SK-N-SH (cell line): ENCODE results near the gene LHX4. TPM values are rescaled to one million over a fixed set of nuclear protein-coding genes. Genes with fewer than 3 reads are reported as not detected.

Source experiments
- CTCF ChIA-PET: fragments of 300-600, 350-600 bp; formaldehyde crosslinking; extraction: SDS; loops from one replicate; lab custom pipeline; 2021; lab: Yijun Ruan, JAX
- POLR2A ChIA-PET: fragments of 350-600 bp; sonication (Branson Sonifier 250); formaldehyde crosslinking; extraction: SDS; loops from one replicate; lab custom pipeline; 2020; ENCODE audit warnings: antibody characterized with exemption, inconsistent platforms; lab: Yijun Ruan, JAX
- DNase-seq: peaks from one replicate; pipeline ENCODE4 v3.0.0; 2012
- H2AFZ ChIP-seq: fragments of 200-600 bp; sonication (generic); 2 replicates; pipeline ENCODE4 v1.8.1; 2016; ENCODE audit warnings: antibody characterized with exemption, mild to moderate bottlenecking, low read depth
- H3F3A ChIP-seq: fragments of 200-600 bp; sonication (generic); replicated peaks from 2 replicates; pipeline ENCODE3; 2016; ENCODE audit warnings: antibody characterized with exemption, mild to moderate bottlenecking; ENCODE audit not compliant: insufficient read depth
- H3K27ac ChIP-seq, 2 experiments: fragments of 200-500 bp in 1 of 2; fragments of 200-600 bp in 1 of 2; sonication (Bioruptor generic) in 1 of 2; sonication (generic), shearing (Covaris generic) in 1 of 2; 2 replicates each; pipeline versions ENCODE4 v1.5.1 to v1.6.1; 2014 to 2016; ENCODE audit warnings: low read depth in 2 of 2, inconsistent platforms in 1 of 2, low read length in 1 of 2, mild to moderate bottlenecking in 1 of 2, mixed read lengths in 1 of 2
- H3K27me3 ChIP-seq: fragments of 200-600 bp; sonication (generic), shearing (Covaris generic); 2 replicates; pipeline ENCODE4 v1.6.1; 2016; ENCODE audit warnings: mixed run types; ENCODE audit not compliant: insufficient read depth
- H3K36me3 ChIP-seq, 2 experiments: fragments of 200-500 bp in 1 of 2; fragments of 200-600 bp in 1 of 2; sonication (Bioruptor generic) in 1 of 2; sonication (generic) in 1 of 2; replicated peaks in 1 of 2; 2 replicates each; pipeline versions ENCODE3 to v1.5.1; 2014 to 2016; ENCODE audit warnings: low read length in 1 of 2, mild to moderate bottlenecking in 1 of 2; ENCODE audit not compliant: insufficient read depth in 2 of 2, control insufficient read depth in 1 of 2
- H3K4me1 ChIP-seq, 2 experiments: fragments of 200-500 bp in 1 of 2; fragments of 200-600 bp in 1 of 2; sonication (Bioruptor generic) in 1 of 2; sonication (generic), shearing (Covaris generic) in 1 of 2; 2 replicates each; pipeline versions ENCODE4 v1.5.1 to v1.6.1; 2014 to 2016; ENCODE audit warnings: low read depth in 1 of 2, low read length in 1 of 2, mixed run types in 1 of 2; ENCODE audit not compliant: insufficient read depth in 2 of 2, control insufficient read depth in 1 of 2
- H3K4me2 ChIP-seq: fragments of 200-600 bp; sonication (generic), shearing (Covaris generic); 2 replicates; pipeline ENCODE4 v1.6.1; 2017; ENCODE audit warnings: mixed run types
- H3K4me3 ChIP-seq, 2 experiments: fragments of 200-500 bp in 1 of 2; fragments of 200-600 bp in 1 of 2; sonication (Bioruptor generic) in 1 of 2; sonication (generic), shearing (Covaris generic) in 1 of 2; 2 replicates each; pipeline versions ENCODE4 v1.5.1 to v1.8.1; 2014 to 2016; ENCODE audit warnings: low read depth in 2 of 2, inconsistent platforms in 1 of 2, low read length in 1 of 2, mild to moderate bottlenecking in 1 of 2, mixed read lengths in 1 of 2, moderate library complexity in 1 of 2
- H3K79me2 ChIP-seq: fragments of 200-600 bp; sonication (generic); 2 replicates; pipeline ENCODE4 v1.8.1; 2017; ENCODE audit warnings: mild to moderate bottlenecking; ENCODE audit not compliant: insufficient read depth
- H3K9ac ChIP-seq: fragments of 200-600 bp; sonication (generic); 2 replicates; pipeline ENCODE4 v1.6.1; 2017; ENCODE audit warnings: mixed run types
- H3K9me2 ChIP-seq: fragments of 200-600 bp; sonication (generic); 2 replicates; pipeline ENCODE4 v1.6.1; 2017; ENCODE audit warnings: mixed run types
- H3K9me3 ChIP-seq: fragments of 200-600 bp; sonication (generic); 2 replicates; pipeline ENCODE4 v1.6.1; 2017; ENCODE audit warnings: mixed run types, mild to moderate bottlenecking, moderate library complexity
- H4K20me1 ChIP-seq: fragments of 200-600 bp; sonication (generic); 2 replicates; pipeline ENCODE4 v1.6.1; 2017; ENCODE audit warnings: mild to moderate bottlenecking, mixed run types; ENCODE audit not compliant: insufficient read depth
- ELF1 ChIP-seq: IDR thresholded peaks from 2 replicates; pipeline ENCODE4 v1.4.0; 2012
- EZH2phosphoT487 ChIP-seq: fragments of 200-600 bp; sonication (generic); IDR thresholded peaks from 2 replicates; pipeline ENCODE4 v1.6.1; 2017; ENCODE audit warnings: low read depth, mixed run types, mild to moderate bottlenecking, antibody characterized with exemption, moderate library complexity, borderline replicate concordance
- FOXJ3 ChIP-seq: sonication (generic); formaldehyde crosslinking; IDR thresholded peaks from 2 replicates; pipeline ENCODE4 v1.5.1; 2020; ENCODE audit warnings: mild to moderate bottlenecking, missing genetic modification reagents
- FOXM1 ChIP-seq: IDR thresholded peaks from 2 replicates; pipeline ENCODE4 v1.4.0; 2012; ENCODE audit warnings: low read depth, mild to moderate bottlenecking
- GABPA ChIP-seq: IDR thresholded peaks from 2 replicates; pipeline ENCODE4 v1.4.0; 2012; ENCODE audit warnings: low read depth, mild to moderate bottlenecking
- MEF2A ChIP-seq: IDR thresholded peaks from 2 replicates; pipeline ENCODE4 v1.4.0; 2012; ENCODE audit warnings: low read depth, borderline replicate concordance
- MXI1 ChIP-seq: IDR thresholded peaks from 2 replicates; pipeline ENCODE4 v1.6.1; 2012; ENCODE audit warnings: mild to moderate bottlenecking, low read depth, low read length, improper control_type of control experiment
- NFIC ChIP-seq: IDR thresholded peaks from 2 replicates; pipeline ENCODE4 v1.4.0; 2012; ENCODE audit warnings: borderline replicate concordance
- RXRA ChIP-seq: IDR thresholded peaks from 2 replicates; pipeline ENCODE4 v1.4.0; 2012; ENCODE audit warnings: low read depth, mild to moderate bottlenecking, borderline replicate concordance
- SIN3A ChIP-seq: IDR thresholded peaks from 2 replicates; pipeline ENCODE4 v1.6.1; 2012; ENCODE audit warnings: low read depth, mild to moderate bottlenecking, low read length, moderate library complexity, borderline replicate concordance
- SMC3 ChIP-seq: IDR thresholded peaks from 2 replicates; pipeline ENCODE4 v1.6.1; 2012; ENCODE audit warnings: low read depth, low read length, improper control_type of control experiment
- TEAD4 ChIP-seq: IDR thresholded peaks from 2 replicates; pipeline ENCODE4 v1.4.0; 2012; ENCODE audit warnings: mild to moderate bottlenecking, borderline replicate concordance; ENCODE audit not compliant: insufficient read depth
- WGBS: methylation state at CpG from one replicate; pipeline ENCODE4 v1.1.6; 2017; ENCODE audit warnings: low lambda C conversion rate; 5-methylcytosine and 5-hydroxymethylcytosine counted together
- polyA plus RNA-seq, 3 experiments: library from polyadenylated mRNA; depleted of rRNA; stranded (reverse); fragments of >200 nt; gene quantifications; 2 replicates each; pipeline ENCODE4 v1.2.3, GENCODE V29; 2012
- TF ChIP-seq, protein P1 (sequence below): IDR thresholded peaks from 2 replicates; pipeline ENCODE4 v1.6.1; 2012; ENCODE audit warnings: mild to moderate bottlenecking, low read depth, low read length, moderate library complexity
- TF ChIP-seq, protein P2 (sequence below): IDR thresholded peaks from 2 replicates; pipeline ENCODE4 v1.4.0; 2012; ENCODE audit warnings: low read depth, borderline replicate concordance
- TF ChIP-seq, protein P3 (sequence below): fragments of 200-600 bp; sonication (generic); IDR thresholded peaks from 2 replicates; pipeline ENCODE4 v1.6.1; 2017; ENCODE audit warnings: antibody characterized with exemption, mild to moderate bottlenecking, moderate library complexity

LHX4 gene
- polyA plus RNA-seq, 1 of the 3 experiments (the other 2 are of a cell fraction), result not detected

DNA sequence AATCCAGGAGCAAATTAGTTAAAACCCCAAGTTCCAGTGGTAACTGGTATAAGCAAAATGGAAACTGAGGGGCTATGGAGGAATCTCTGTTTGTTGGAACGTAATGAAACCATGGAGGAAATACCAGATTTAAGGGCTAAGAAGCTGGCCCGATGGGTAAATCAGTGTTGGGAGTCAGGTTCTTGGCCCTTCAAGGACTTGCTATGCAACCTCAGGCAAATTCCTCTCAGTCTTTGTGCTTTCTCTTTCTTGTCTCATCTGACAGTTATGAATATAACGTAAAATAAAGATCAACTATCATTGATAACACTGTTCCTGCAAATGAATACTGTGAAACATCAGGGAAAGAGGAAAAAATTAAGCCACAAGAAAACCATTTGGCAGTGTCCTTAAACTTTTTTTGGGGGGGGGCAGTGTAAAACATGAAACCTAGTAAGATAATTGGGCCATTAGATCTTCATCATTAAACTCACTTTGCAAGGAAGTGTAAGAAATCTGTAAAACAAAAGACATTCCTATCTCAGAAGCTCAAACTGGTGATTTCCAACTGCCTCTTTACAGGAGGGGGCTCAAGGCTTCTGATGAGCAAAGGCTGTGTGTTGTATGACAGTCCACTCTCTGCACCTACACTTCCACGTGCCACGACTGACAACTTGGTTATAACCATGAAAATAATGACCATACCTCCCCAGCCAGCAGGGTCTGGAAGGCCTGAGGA, 47.6 kb downstream of the LHX4 start:
- Histone ChIP-seq H3K9me3 (no peaks in the 10 kb centered on the region), H2AFZ (no peak overlapping the region), H3K9ac (no peak overlapping the region), H3F3A (no peaks in the 10 kb centered on the region), H3K36me3 (peaks cover 0 to 71% of the 10 kb centered on the region in 2 experiments), H3K4me1 (peaks cover 0 to 11% of the 10 kb centered on the region in 2 experiments; a peak in 2 of 4 replicates), H3K79me2 (no peaks in the 10 kb centered on the region), H3K9me2 (no peaks in the 10 kb centered on the region), H3K4me3 (no peak overlapping the region), H3K27me3 (no peaks in the 10 kb centered on the region), H3K4me2 (no peak overlapping the region), H4K20me1 (no peaks in the 10 kb centered on the region), H3K27ac (no peak overlapping the region)
- POLR2A ChIA-PET, result no interaction called here
- CTCF ChIA-PET, result interaction anchor here (1.6 to 2.3 kb wide), 2 partner anchors 16 to 24 kb away, joined by 3 to 6 read pairs; no protein-coding TSS in a partner anchor
- TF ChIP-seq FOXJ3, result no peak
- TF ChIP-seq MXI1, result 0 out of 2 replicates have a peak, but pooled peaks have one; percentile 38
- no peak for DNase-seq
- WGBS, result 97% methylated on average over 5 of the region's 5 CpGs

DNA sequence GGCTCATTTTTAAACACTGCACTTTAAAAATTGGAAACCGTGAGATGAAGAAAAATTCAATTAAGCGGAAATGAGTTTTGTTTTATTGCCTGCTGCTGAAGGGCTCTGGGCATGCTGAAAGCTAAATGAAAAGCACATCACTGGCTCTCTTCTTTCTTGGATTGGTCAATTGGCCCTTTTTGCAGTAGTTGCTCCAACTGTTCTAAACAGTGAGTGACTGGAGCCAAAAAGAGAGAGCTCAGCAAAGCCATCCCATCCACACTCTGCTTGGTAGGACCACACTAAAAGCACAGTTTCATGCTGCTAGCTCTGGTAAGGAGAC, 48.1 kb downstream of the LHX4 start:
- H3K36me3 ChIP-seq, result peaks cover 0 to 70% of the 10 kb centered on the region in 2 experiments
- no peaks in the 10 kb centered on the region for H4K20me1 ChIP-seq
- no peaks in the 10 kb centered on the region for H3K79me2 ChIP-seq
- no peaks in the 10 kb centered on the region for H3K27me3 ChIP-seq
- no peak overlapping the region; a peak in 1 of 4 replicates for H3K27ac ChIP-seq
- DNase-seq, result no peak
- H3K4me2 ChIP-seq, result no peak overlapping the region
- peaks cover 0 to 12% of the 10 kb centered on the region in 2 experiments; a peak in 2 of 4 replicates for H3K4me1 ChIP-seq
- H3K9me2 ChIP-seq, result no peaks in the 10 kb centered on the region
- ChIA-PET CTCF (interaction anchor here (0.6 to 2.3 kb wide), 2 partner anchors 25 to 205 kb away, joined by 3 to 6 read pairs; no protein-coding TSS in a partner anchor), POLR2A (no interaction called here)
- H3K9me3 ChIP-seq, result no peaks in the 10 kb centered on the region
- 98% methylated on average over 2 of the region's 2 CpGs for WGBS
- no peak overlapping the region for H2AFZ ChIP-seq
- H3K9ac ChIP-seq, result no peak overlapping the region
- no peaks in the 10 kb centered on the region for H3F3A ChIP-seq
- H3K4me3 ChIP-seq, result no peak overlapping the region
- TF ChIP-seq, protein P1, sequence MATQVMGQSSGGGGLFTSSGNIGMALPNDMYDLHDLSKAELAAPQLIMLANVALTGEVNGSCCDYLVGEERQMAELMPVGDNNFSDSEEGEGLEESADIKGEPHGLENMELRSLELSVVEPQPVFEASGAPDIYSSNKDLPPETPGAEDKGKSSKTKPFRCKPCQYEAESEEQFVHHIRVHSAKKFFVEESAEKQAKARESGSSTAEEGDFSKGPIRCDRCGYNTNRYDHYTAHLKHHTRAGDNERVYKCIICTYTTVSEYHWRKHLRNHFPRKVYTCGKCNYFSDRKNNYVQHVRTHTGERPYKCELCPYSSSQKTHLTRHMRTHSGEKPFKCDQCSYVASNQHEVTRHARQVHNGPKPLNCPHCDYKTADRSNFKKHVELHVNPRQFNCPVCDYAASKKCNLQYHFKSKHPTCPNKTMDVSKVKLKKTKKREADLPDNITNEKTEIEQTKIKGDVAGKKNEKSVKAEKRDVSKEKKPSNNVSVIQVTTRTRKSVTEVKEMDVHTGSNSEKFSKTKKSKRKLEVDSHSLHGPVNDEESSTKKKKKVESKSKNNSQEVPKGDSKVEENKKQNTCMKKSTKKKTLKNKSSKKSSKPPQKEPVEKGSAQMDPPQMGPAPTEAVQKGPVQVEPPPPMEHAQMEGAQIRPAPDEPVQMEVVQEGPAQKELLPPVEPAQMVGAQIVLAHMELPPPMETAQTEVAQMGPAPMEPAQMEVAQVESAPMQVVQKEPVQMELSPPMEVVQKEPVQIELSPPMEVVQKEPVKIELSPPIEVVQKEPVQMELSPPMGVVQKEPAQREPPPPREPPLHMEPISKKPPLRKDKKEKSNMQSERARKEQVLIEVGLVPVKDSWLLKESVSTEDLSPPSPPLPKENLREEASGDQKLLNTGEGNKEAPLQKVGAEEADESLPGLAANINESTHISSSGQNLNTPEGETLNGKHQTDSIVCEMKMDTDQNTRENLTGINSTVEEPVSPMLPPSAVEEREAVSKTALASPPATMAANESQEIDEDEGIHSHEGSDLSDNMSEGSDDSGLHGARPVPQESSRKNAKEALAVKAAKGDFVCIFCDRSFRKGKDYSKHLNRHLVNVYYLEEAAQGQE, result no peak
- TF ChIP-seq MEF2A, result no peak
- no peak for TF ChIP-seq RXRA
- no peak for TF ChIP-seq ELF1
- no peak for TF ChIP-seq GABPA
- no peak for TF ChIP-seq EZH2phosphoT487
- TF ChIP-seq, protein P2, sequence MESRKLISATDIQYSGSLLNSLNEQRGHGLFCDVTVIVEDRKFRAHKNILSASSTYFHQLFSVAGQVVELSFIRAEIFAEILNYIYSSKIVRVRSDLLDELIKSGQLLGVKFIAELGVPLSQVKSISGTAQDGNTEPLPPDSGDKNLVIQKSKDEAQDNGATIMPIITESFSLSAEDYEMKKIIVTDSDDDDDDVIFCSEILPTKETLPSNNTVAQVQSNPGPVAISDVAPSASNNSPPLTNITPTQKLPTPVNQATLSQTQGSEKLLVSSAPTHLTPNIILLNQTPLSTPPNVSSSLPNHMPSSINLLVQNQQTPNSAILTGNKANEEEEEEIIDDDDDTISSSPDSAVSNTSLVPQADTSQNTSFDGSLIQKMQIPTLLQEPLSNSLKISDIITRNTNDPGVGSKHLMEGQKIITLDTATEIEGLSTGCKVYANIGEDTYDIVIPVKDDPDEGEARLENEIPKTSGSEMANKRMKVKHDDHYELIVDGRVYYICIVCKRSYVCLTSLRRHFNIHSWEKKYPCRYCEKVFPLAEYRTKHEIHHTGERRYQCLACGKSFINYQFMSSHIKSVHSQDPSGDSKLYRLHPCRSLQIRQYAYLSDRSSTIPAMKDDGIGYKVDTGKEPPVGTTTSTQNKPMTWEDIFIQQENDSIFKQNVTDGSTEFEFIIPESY, result no peak
- no peak for TF ChIP-seq TEAD4
- no peak for TF ChIP-seq FOXM1
- no peak for TF ChIP-seq SMC3
- TF ChIP-seq SIN3A, result no peak
- TF ChIP-seq, protein P3, sequence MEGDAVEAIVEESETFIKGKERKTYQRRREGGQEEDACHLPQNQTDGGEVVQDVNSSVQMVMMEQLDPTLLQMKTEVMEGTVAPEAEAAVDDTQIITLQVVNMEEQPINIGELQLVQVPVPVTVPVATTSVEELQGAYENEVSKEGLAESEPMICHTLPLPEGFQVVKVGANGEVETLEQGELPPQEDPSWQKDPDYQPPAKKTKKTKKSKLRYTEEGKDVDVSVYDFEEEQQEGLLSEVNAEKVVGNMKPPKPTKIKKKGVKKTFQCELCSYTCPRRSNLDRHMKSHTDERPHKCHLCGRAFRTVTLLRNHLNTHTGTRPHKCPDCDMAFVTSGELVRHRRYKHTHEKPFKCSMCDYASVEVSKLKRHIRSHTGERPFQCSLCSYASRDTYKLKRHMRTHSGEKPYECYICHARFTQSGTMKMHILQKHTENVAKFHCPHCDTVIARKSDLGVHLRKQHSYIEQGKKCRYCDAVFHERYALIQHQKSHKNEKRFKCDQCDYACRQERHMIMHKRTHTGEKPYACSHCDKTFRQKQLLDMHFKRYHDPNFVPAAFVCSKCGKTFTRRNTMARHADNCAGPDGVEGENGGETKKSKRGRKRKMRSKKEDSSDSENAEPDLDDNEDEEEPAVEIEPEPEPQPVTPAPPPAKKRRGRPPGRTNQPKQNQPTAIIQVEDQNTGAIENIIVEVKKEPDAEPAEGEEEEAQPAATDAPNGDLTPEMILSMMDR, result no peak
- TF ChIP-seq NFIC, result no peak
